IMR-90 (cell line): Measurements from ENCODE around the gene EDC4. TPM values are rescaled to one million over a fixed set of nuclear protein-coding genes. Genes with fewer than 3 reads are reported as not detected.

Experiments used
- ATAC-seq: fragments of 200-7000 bp; cut with Tn5 transposase; 2 replicates; pipeline ENCODE4 v1.9.1; 2020; ENCODE audit warnings: low read depth, mild to moderate bottlenecking, moderate library complexity
- BruUV-seq: library from RNA; stranded (reverse); fragments of 400-500 nt; replicated peaks from 2 replicates; lab custom pipeline; 2021; lab: Mats Ljungman, UMichigan
- CTCF ChIA-PET: fragments of 300-600 bp; formaldehyde crosslinking; extraction: SDS; loops from one replicate; lab custom pipeline; 2021; ENCODE audit warnings: antibody characterized with exemption; lab: Yijun Ruan, JAX
- POLR2A ChIA-PET: fragments of 300-600 bp; sonication (Branson Sonifier 250); formaldehyde crosslinking; loops from one replicate; lab custom pipeline; 2022; ENCODE audit warnings: antibody characterized with exemption; ENCODE audit not compliant: unreplicated experiment; lab: Charles Lee
- DNase-seq: peaks from one replicate; pipeline ENCODE4 v3.0.0; 2013
- H2AFZ ChIP-seq: replicated peaks from 2 replicates; pipeline ENCODE3; 2013; ENCODE audit warnings: low read length, mild to moderate bottlenecking; ENCODE audit not compliant: poor library complexity
- H2AK5ac ChIP-seq: 2 replicates; pipeline ENCODE4 v1.6.1; 2013; ENCODE audit warnings: low read depth, low read length, inconsistent platforms
- H2AK9ac ChIP-seq: replicated peaks from 2 replicates; pipeline ENCODE3; 2013; ENCODE audit warnings: mild to moderate bottlenecking, low read depth, low read length, moderate library complexity; ENCODE audit not compliant: poor library complexity
- H2BK120ac ChIP-seq: 2 replicates; pipeline ENCODE4 v1.6.1; 2013; ENCODE audit warnings: low read depth, low read length, inconsistent platforms
- H2BK15ac ChIP-seq: 3 replicates; pipeline ENCODE4 v1.6.1; 2013; ENCODE audit warnings: low read depth, low read length, inconsistent platforms
- H2BK20ac ChIP-seq: 2 replicates; pipeline ENCODE4 v1.6.1; 2013; ENCODE audit warnings: low read depth, mild to moderate bottlenecking, inconsistent platforms, low read length, moderate library complexity
- H2BK5ac ChIP-seq: 2 replicates; pipeline ENCODE4 v1.6.1; 2013; ENCODE audit warnings: mild to moderate bottlenecking, low read depth, low read length, inconsistent platforms; ENCODE audit not compliant: poor library complexity, severe bottlenecking
- H3K14ac ChIP-seq: replicated peaks from 2 replicates; pipeline ENCODE4 v1.6.1; 2013; ENCODE audit warnings: low read depth, low read length, inconsistent platforms
- H3K18ac ChIP-seq: 2 replicates; pipeline ENCODE4 v1.6.1; 2013; ENCODE audit warnings: low read depth, low read length, control low read depth
- H3K23ac ChIP-seq: 2 replicates; pipeline ENCODE4 v1.6.1; 2013; ENCODE audit warnings: low read depth, low read length, inconsistent platforms
- H3K27ac ChIP-seq: 2 replicates; pipeline ENCODE4 v1.5.1; 2013; ENCODE audit warnings: mild to moderate bottlenecking, control low read depth, low read length; ENCODE audit not compliant: insufficient read depth
- H3K27me3 ChIP-seq: 2 replicates; pipeline ENCODE4 v1.6.1; 2013; ENCODE audit warnings: low read length; ENCODE audit not compliant: control insufficient read depth, insufficient read depth
- H3K36me3 ChIP-seq: 2 replicates; pipeline ENCODE4 v1.6.1; 2013; ENCODE audit warnings: low read length, mixed read lengths; ENCODE audit not compliant: control insufficient read depth, insufficient read depth
- H3K4ac ChIP-seq: 2 replicates; pipeline ENCODE4 v1.6.1; 2013; ENCODE audit warnings: low read depth, low read length, inconsistent platforms
- H3K4me1 ChIP-seq: 2 replicates; pipeline ENCODE4 v1.6.1; 2013; ENCODE audit warnings: low read length, mixed read lengths; ENCODE audit not compliant: control insufficient read depth, insufficient read depth
- H3K4me2 ChIP-seq: 2 replicates; pipeline ENCODE4 v1.6.1; 2013; ENCODE audit warnings: low read depth, mild to moderate bottlenecking, control low read depth, low read length, moderate library complexity
- H3K4me3 ChIP-seq: 2 replicates; pipeline ENCODE4 v1.5.1; 2013; ENCODE audit warnings: low read depth, mild to moderate bottlenecking, control low read depth, low read length, moderate library complexity; ENCODE audit not compliant: insufficient read depth
- H3K56ac ChIP-seq: 2 replicates; pipeline ENCODE4 v1.6.1; 2013; ENCODE audit warnings: low read length, inconsistent platforms; ENCODE audit not compliant: insufficient read depth; ENCODE audit errors: extremely low read depth
- H3K79me1 ChIP-seq, 2 experiments: 2 replicates each; pipeline ENCODE4 v1.6.1; 2013; ENCODE audit warnings: low read length in 2 of 2, inconsistent platforms in 1 of 2, low read depth in 1 of 2
- H3K9ac ChIP-seq: 2 replicates; pipeline ENCODE4 v1.6.1; 2013; ENCODE audit warnings: low read depth, low read length, control low read depth
- H3K9me1 ChIP-seq: 2 replicates; pipeline ENCODE4 v1.6.1; 2013; ENCODE audit warnings: low read length, inconsistent platforms; ENCODE audit not compliant: insufficient read depth
- H3K9me3 ChIP-seq: 2 replicates; pipeline ENCODE4 v1.6.1; 2013; ENCODE audit warnings: low read length; ENCODE audit not compliant: control insufficient read depth, insufficient read depth
- H4K20me1 ChIP-seq: 2 replicates; pipeline ENCODE4 v1.6.1; 2013; ENCODE audit warnings: low read length, inconsistent platforms; ENCODE audit not compliant: insufficient read depth
- H4K5ac ChIP-seq: 2 replicates; pipeline ENCODE4 v1.6.1; 2013; ENCODE audit warnings: mild to moderate bottlenecking, low read depth, low read length, control low read depth
- H4K8ac ChIP-seq, 2 experiments: 2 replicates each; pipeline ENCODE4 v1.6.1; 2013; ENCODE audit warnings: low read depth in 2 of 2, low read length in 2 of 2, control low read depth in 1 of 2, inconsistent platforms in 1 of 2
- H4K91ac ChIP-seq: 2 replicates; pipeline ENCODE4 v1.6.1; 2013; ENCODE audit warnings: low read depth, low read length, inconsistent platforms; ENCODE audit not compliant: insufficient read depth
- BHLHE40 ChIP-seq: fragments of 150-350 bp; IDR thresholded peaks from 2 replicates; pipeline ENCODE4 v1.6.1; 2016; ENCODE audit warnings: mild to moderate bottlenecking, low read depth, low read length
- CTCF ChIP-seq: conservative IDR thresholded peaks from 2 replicates; pipeline ENCODE4 v1.5.1; 2012; ENCODE audit warnings: mild to moderate bottlenecking, low read depth, low read length, improper control_type of control experiment
- FOS ChIP-seq: fragments of 150-350 bp; IDR thresholded peaks from 2 replicates; pipeline ENCODE4 v1.6.1; 2016; ENCODE audit warnings: low read depth, low read length
- NFE2L2 ChIP-seq: fragments of 150-350 bp; IDR thresholded peaks from 2 replicates; pipeline ENCODE4 v1.6.1; 2016; ENCODE audit warnings: low read depth, mild to moderate bottlenecking, low read length
- POLR2A ChIP-seq: IDR thresholded peaks from 2 replicates; pipeline ENCODE4 v1.6.1; 2012; ENCODE audit warnings: mild to moderate bottlenecking, low read depth, low read length
- RAD21 ChIP-seq: IDR thresholded peaks from 2 replicates; pipeline ENCODE4 v1.6.1; 2012; ENCODE audit warnings: low read length, improper control_type of control experiment
- RCOR1 ChIP-seq: IDR thresholded peaks from 2 replicates; pipeline ENCODE4 v1.6.1; 2012; ENCODE audit warnings: mild to moderate bottlenecking, low read length, improper control_type of control experiment; ENCODE audit not compliant: insufficient replicate concordance
- SMC3 ChIP-seq: fragments of 150-350 bp; IDR thresholded peaks from 2 replicates; pipeline ENCODE4 v1.6.1; 2016; ENCODE audit warnings: low read depth, mild to moderate bottlenecking, antibody characterized with exemption, low read length, moderate library complexity
- WGBS, 2 experiments: methylation state at CpG; one replicate each; pipeline versions ENCODE4 v1.1.5 to v1.1.7; 2013; ENCODE audit warnings: missing lambda C conversion rate in 2 of 2; ENCODE audit not compliant: insufficient read length in 1 of 2; ENCODE audit errors: extremely low coverage in 2 of 2; 5-methylcytosine and 5-hydroxymethylcytosine counted together
- dilution Hi-C: fragments of 300-500 bp; cut with HindIII; formaldehyde crosslinking; loops from one replicate; pipeline ENCODE4 v1.14.3; 2018; ENCODE audit warnings: low sequenced_read_pairs; ENCODE audit not compliant: unreplicated experiment
- in situ Hi-C: fragments of 300-500 bp; cut with MboI; formaldehyde crosslinking; loops from 3 replicates; pipeline ENCODE4 v1.14.3; 2019; ENCODE audit warnings: low sequenced_read_pairs, inconsistent platforms, mixed read lengths
- intact Hi-C: fragments of 100-400 bp; cut with micrococcal nuclease; formaldehyde crosslinking; loops from 2 replicates; pipeline ENCODE4 v1.10.0; 2022
- polyA plus RNA-seq, 3 experiments: library from polyadenylated mRNA; depleted of rRNA; stranded (reverse); fragments of >200 nt; gene quantifications; 2 replicates each; pipeline ENCODE4 v1.2.3, GENCODE V29; 2012; ENCODE audit warnings: low replicate concordance in 1 of 3
- total RNA-seq: library from RNA; depleted of rRNA; stranded (reverse); fragments of >200 nt; gene quantifications from 2 replicates; pipeline ENCODE4 v1.2.3, GENCODE V29; 2012

EDC4 gene
- total and polyA plus RNA-seq, 2 of the 4 experiments (the other 2 are of a cell fraction): 33.2 to 64.0 TPM

GRCh38 chr16:67853670-67854069 is 19.2 kb upstream of the EDC4 start (continued):
- TF ChIP-seq NFE2L2: no peak
- no peak for TF ChIP-seq RAD21
- no peak for TF ChIP-seq RCOR1
- TF ChIP-seq FOS: no peak
- TF ChIP-seq SMC3: no peak

- ATAC-seq (no peak), DNase-seq (no peak)
- Histone ChIP-seq H4K20me1 (peaks cover 95% of the 10 kb centered on the region), H3K18ac (no peak overlapping the region), H3K4me1 (peaks cover 13% of the 10 kb centered on the region), H2BK15ac (no peak overlapping the region), H3K4me3 (no peak overlapping the region), H4K5ac (no peak overlapping the region), H3K9ac (no peak overlapping the region), H3K9me3 (no peaks in the 10 kb centered on the region), H4K8ac (no peak overlapping the region), H2BK20ac (no peak overlapping the region), H4K91ac (no peak overlapping the region), H3K14ac (no peak overlapping the region), H2BK5ac (no peak overlapping the region), H3K27me3 (no peaks in the 10 kb centered on the region), H2AK9ac (no peak overlapping the region), H3K79me1 (peaks cover 16 to 76% of the 10 kb centered on the region in 2 experiments), H3K36me3 (peaks cover 11% of the 10 kb centered on the region), H3K27ac (no peak overlapping the region), H2BK120ac (no peak overlapping the region), H2AK5ac (no peak overlapping the region), H3K4ac (no peak overlapping the region), H3K9me1 (peaks cover 45% of the 10 kb centered on the region), H3K4me2 (no peak overlapping the region), H2AFZ (no peak overlapping the region), H3K23ac (no peak overlapping the region), H3K56ac (no peak overlapping the region)
- ChIA-PET CTCF (interaction anchor here (0.5 to 0.6 kb wide), 2 partner anchors 37 to 63 kb away, joined by 3 to 4 read pairs; no protein-coding TSS in a partner anchor), POLR2A (no interaction called here)
- 92% methylated on average over 2 of the region's 10 CpGs; no CpG with 5 or more reads in 1 of the 2 experiments for WGBS, 2 experiments
- TF ChIP-seq NFE2L2: no peak
- TF ChIP-seq POLR2A: no peak
- no peak for TF ChIP-seq BHLHE40
- no peak for TF ChIP-seq CTCF
- TF ChIP-seq RCOR1: no peak
- no TSS peak for BruUV-seq
- in situ Hi-C loops (no loop called here), intact Hi-C loops (no loop called here), dilution Hi-C loops (no loop called here)
Measured at GRCh38 chr16:67855789-67856188, 17.1 kb upstream of the EDC4 start.
